CD4-positive, alpha-beta T cell treated with Interleukin-12 subunit alpha and Interleukin-12 subunit beta, for 1 hour (primary cell): ENCODE measurements around the gene CYP11A1.

Experiments used
- DNase-seq: peaks from one replicate; pipeline ENCODE4 v3.0.0-alpha.2; 2020

CYP11A1 gene

DNA sequence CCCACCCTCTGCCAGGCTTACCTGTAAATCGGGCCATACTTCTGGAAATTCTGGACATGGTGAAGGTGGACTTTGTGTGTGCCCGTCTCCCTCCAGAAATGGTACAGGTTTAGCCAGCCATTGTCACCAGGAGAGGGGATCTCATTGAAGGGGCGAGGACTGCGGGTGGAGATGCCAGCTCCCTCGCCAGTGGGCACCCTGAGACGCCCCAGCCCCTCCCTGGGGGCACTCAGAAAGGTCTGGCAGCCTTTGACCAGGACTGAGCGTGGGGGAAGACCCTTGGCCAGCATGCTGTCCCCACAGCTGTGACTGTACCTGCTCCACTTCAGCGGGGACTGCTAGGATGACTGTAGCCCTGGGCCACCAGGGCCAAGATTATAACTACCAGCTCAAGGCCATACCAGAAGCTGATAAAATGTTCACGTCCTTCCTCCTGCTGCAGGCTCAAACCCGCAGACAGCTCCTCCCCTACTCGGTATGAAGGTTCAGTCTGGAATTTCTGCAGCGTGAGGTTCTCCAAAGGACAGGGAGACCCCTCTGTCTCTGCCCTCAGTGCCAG, at the start of gene CYP11A1:
Gene CYP11A1 (minus strand): TSS at position 351 of the 559 bp plus-strand sequence. CDS start 61 bp downstream, at position 290.
- no peak for DNase-seq

DNA sequence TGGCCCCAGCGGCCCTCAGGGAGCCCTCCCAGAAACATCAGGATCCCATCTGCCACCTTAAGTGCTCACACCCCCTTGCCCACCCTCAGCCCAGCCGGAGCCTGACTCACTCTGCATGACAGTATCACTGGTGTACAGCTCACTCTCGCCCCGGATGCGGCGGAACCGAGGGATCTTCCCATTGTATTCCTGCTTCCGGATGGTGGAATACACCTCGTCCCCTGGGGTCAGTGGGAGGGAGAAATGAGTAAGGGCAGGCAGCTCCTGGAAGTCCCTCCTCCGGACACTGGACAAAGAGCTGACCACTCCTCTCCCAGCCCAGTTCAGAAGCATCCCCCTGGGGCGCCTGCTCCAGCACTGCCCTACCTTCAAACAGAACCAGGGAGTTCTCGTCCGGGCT, 49.8 kb upstream of the CYP11A1 start:
- no peak for DNase-seq

DNA sequence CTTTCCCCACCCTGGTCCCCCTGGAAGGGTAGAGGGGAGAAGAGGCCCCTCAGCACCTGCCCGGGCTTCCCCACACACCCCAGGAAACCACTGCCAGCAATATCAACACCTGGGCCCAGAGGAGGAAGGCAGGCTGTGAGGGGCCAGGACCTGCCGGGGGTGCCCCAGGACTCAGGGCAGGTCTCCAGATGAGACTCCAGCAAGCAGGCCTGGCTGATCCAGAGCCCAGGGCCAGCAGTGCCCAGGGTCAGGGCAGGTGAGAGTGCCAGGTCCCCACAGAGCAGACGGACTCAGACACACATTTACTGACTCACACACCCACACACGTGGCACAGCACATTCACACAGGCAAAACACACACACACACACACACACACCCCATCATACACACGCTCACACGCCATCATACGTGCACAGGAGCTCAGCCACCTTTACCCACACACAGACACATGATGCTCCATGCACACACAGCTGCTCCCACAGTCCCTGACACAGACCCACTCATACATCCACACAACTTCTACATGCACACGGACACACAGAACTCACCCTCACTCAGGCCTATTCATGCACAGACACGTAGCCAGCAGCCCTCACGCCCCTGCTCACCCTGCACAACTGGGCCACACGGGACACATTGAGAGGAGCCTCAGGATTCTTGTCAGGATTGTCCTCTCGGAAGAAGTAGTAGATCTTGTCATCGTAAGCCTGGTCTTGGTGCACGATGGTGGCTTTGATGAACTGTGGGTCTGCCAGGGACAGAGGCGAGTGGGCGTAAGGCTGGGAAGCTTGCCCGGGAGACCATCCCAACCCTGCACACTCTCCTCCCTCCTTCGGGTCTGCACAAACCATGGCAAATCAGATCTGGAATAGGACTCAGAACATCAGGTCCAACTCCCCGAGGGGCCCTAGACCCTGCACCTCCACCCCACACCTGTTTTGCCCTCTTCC, 48.8 kb upstream of the CYP11A1 start:
- no peak for DNase-seq

DNA sequence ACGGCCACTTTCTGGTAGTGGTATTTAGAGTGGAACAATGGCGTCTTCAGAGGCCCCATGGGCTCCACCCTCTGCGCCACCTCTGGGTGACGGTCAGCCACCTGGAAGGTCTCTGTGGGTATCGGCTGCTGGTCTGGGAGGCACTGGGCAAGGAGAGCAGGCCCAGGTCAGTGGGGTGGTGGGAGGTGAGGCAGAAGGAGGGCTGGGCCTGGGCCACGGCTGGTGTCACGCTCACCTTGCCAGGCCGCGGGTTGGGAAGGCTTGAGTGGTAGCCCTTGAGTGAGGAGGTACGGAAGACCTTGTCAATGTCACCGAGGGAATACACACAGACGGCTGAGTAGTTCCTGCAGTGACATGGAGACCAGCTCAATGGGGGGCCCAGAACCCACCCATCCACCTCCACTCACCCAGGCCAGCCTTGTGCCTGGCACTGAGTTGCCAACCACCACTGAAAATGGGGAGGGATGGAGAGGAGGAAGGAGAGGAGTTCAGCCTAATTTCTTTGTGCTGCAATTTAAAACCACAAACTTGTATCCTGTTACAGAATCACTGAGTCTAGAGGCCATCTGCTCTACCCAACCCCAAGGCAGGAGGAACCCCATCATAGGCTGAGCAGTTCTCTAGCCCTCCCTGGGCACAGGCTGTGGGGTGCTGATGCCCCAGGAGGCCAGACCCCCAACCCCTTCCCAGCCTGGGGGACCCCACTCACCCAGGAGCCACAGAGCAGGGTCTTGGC, 47.3 kb upstream of the CYP11A1 start:
- no peak for DNase-seq

DNA sequence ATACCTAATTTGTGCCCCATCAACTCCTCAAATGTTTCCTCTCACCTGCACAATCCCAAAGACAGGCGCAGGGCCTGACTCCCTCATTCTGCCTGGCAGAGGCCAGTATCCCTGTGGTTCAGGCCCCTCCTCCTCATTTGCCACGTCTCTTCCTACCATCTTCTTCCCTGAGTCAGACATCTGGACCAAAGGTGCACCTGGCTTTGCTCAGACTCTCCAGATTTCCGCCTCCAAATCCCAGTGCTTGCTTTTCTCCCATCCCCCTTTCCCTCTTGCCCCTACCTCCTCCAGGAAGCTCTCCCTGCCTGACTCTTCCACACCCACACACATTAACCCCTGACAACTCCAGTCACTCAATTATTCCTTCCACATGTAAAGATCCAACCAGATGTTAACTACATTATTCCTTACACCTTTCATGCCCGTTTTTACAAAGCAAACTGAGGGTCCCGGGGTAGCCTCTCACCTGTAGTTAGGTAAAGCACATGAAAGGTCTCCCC, 46.7 kb upstream of the CYP11A1 start:
- no peak for DNase-seq

DNA sequence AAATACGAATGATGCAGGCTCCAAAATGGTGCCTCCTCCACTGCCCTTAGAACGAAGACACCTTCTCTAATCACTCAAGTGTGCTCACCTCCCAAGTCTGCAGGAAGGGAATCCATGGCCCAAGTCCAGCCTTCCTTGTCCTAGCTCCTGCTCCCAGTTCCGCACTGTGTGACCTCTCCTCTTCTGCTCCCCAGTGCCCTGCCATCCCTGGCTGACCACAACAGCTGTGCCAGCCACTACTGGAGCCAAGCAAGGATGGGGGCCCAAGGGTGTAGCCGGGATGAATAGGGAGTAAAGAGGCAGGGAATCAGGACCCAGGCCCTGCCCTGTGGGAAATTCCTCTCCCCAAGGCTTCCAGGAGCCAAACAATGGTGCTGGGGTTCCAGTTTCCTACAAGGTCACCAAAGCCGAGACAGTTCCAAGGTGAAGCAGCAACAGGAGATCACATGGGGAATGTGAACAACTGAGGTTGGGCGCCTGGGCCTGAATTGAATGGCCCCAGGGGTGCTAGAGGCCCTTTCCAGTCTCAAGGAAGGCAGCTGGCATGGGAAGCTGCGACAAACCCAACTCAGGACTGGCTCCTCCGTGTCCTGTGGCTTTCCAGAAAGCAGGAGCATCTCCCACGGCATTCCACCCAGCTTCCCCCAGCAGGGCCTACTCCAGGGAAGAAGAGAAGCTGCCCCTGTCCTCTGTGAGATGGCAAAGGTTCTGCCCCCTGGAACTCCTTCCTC, 46.1 kb upstream of the CYP11A1 start:
- DNase-seq: no peak

DNA sequence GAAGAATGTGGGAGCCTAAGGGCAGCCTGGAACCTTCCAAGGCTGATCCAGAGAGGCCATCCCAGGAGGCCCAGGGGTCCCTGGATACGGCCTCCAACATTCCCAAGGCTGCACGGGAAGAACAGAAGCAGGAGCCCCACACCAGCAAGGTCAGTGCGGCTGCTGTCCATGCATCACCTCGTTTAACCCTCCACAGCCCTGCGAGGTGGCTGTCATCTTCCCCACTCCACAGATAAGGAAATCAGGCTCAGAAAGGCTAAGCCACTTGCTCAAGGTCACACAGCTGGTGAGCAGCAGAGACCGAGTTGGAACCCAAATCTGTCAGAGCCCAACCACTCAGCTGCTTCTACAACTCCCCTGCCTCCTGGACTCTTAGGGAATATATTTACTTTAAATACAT, 44.7 kb upstream of the CYP11A1 start:
- DNase-seq: no peak

DNA sequence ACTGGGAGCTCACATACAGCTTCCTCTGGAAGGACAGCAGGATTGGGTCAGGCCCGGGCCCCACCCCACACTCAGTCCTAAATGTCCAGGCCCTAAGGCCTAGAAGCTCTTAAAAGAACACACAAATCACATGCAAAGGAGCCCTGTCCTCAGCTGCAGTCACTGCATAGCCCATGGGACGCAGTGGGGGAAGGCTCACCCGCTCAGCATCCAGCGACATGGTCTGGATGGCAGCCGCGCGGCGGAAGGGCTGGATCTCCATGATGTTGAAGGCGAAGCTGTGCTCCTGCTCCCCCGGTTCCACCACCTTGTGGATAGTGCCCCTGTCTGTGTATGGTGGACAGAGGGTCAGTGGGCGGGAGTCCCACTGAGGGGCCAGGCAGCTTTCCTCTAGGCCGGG, 44.2 kb upstream of the CYP11A1 start:
- no peak for DNase-seq

DNA sequence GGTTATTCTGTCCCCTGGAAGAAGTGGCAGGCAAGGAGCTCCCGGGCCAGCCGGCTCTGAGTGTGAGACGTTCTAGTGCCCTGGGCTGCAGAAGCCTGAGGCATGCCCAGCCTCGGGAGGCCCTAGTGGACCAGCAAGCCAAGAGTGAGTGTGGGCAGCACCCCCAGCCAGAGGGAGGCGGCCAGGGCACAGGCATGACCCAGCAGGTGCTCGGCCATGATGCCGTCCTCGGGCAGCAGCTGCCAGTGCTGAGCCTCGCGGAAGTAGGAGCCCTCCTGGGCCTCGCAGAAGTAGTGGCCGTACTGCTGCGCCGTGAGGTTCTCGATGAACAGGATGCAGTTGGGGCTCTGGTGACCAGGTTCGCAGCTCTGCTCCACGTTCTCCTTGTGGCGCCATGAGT, 43.1 kb upstream of the CYP11A1 start:
- DNase-seq: no peak

DNA sequence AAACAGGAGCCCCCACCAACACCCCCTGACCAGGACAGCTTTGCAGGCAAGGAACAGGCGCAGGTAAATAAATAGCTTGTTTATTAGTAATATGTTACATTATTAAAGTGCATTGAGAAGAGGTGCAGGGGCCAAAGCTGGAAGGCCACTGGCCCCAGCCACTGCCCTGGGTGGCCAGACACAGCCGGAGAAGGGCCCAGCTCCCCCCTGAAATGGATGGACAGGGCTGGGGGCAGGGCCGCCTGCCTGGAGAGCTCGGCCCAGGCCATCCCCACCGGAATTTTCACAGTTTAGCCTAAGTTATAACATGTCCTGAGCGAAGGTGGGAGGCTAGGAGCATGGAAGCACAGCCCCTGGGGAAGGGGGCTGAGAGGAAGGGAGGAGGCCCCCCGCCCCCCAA, 41.8 kb upstream of the CYP11A1 start:
- DNase-seq: no peak

DNA sequence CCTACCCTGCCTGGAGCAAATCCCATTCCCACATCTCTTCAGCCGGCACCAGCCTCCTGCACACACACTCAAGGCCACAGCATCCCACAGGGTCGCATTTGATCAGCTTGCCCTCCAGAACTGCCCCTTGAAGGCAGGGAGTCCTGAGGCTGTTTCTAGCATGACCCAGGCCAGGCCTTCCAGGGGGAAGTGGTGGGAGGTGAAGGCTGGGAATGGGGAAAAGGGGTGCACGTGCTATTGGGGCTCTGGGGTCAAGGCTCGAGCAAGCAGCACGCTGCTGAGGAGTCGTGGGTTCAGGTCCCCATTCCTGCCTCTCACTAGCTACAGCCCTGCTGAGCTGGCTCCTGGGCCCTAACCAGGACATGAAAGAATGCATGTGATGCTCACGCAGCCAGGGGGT, 41.4 kb upstream of the CYP11A1 start:
- no peak for DNase-seq

DNA sequence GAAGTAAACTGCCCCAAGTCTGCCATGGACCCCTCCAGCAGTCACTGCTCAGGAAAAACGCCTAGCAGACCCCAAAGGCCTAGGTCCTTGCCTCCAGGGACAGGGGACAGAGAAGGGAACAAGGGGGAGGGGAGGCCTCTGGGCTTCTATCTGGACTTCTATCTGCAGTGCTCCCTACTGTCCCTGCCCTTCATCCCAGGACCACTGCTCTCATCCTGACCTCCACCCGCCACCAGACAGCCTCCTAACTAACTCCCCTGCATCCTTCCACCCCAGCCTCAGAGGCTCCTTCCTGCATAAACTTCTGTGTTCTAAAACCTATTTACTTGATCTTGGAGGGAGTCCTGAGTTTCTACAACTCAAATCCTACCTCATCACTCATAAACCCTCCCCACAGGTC, 40.9 kb upstream of the CYP11A1 start:
- DNase-seq: no peak

DNA sequence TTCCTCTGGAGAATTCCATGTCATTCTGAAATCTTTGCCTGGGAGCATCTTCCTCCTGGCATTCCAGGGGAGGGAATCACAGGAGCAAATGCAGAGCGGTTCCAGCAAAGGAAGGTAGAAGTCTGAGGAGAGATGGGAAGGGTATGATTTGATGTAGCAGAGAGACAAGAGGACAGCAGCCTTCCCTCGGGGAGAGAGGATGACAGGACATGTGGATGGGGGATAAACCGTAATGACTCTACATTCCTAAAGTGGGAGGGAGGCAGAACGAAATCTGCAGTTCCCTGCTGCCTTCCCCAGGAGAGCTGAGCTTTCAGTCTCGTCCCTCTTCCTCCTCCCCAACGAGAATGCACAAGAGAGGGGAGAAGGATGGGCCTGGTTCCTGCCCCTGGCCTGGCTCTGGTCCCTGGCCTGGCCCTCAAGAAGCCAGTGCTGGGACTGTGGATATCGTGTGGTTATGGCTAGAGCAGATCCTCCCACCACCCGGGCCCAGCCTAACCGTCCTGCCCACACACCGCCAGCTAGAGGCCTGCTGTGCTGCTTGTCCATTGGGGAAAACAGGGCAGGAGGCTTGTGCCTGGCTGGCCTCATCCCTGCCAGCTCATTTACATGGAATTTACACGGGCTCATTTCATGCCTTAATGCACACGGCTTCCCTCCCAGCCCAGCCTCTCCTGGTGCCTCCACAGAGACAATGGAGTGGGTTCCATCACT, 39.7 kb upstream of the CYP11A1 start:
- no peak for DNase-seq

DNA sequence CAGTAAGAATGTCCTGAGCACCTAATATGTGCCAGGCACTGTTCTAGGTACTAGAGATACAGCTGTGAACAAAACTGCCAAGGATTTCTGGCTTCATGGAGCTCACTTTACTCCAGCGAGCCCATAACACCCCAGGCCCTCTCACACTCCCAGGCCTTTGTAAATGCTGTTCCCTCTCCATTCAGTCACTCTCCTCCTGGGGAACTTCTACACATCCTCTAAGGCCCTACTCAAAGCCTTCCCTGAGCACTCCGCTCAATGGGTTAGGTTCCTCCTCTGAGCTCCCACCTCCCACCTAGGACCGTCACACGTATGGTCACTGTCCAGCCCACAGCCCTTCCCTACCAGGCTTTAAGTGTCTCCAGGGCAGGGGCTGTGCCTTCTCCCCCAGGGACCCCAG, 39.1 kb upstream of the CYP11A1 start:
- no peak for DNase-seq

DNA sequence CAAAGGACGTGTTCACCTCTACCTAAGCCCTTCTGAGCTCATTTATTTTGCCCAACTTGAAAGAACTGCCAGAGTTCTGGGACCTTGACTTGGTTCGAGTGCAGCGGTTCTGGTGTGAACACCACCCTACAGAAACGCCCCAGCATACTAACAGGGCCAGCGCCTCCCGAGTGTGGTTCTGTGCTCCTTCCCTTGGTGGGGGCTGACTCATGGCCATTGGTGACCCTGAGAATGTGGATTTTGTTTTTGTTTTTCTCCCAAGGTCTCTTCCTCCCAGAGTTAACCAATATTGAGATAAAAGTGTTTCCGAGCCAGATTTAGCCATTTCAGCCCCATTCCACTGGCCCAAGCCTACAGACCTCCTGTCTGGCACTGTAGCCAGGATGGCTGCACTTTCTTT, 38.4 kb upstream of the CYP11A1 start:
- DNase-seq: no peak

DNA sequence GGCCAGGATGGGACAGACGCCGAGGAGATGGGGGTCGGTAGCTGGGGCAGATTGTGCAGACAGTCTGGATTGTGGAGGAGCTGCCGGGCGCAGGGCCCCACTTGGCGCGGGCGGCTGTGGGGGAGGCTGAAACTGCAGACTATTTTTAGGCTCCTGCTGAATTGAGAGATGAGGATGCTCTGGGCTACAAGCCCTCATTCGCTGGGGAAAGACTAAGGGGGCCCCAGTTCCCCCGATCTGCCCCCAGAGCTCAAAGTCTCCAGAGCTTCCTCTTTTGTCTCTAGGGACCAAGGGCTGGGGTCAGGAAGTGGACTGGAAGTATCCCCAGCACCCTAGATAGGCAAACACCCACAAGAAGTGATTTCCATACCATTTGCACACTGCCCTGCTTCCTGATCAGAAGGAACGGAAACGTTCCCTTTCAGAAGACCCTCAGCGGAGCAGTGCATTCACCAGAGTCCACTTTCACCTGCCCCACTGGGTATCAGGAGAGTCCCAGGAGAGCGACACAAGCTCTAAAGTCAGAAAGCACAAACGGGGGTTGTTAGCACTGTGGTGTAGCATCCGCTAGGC, 36.6 kb upstream of the CYP11A1 start:
- DNase-seq: no peak

DNA sequence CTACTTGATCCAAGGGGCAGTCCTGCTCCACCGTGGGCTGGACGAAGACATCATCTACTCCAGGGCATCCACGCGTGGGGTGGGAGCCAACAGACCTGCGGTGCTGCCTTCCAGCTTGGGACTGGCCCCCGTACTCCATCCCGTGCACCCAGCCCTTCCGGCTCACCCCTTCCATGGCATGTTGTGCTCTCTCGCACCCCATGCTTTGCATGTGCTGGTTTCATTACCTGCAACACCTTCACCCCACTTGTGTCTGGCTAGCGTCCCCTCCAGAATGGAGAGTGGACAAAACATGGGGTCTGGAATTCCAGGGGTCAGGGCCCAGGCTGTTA, 36.1 kb upstream of the CYP11A1 start:
- DNase-seq: no peak

DNA sequence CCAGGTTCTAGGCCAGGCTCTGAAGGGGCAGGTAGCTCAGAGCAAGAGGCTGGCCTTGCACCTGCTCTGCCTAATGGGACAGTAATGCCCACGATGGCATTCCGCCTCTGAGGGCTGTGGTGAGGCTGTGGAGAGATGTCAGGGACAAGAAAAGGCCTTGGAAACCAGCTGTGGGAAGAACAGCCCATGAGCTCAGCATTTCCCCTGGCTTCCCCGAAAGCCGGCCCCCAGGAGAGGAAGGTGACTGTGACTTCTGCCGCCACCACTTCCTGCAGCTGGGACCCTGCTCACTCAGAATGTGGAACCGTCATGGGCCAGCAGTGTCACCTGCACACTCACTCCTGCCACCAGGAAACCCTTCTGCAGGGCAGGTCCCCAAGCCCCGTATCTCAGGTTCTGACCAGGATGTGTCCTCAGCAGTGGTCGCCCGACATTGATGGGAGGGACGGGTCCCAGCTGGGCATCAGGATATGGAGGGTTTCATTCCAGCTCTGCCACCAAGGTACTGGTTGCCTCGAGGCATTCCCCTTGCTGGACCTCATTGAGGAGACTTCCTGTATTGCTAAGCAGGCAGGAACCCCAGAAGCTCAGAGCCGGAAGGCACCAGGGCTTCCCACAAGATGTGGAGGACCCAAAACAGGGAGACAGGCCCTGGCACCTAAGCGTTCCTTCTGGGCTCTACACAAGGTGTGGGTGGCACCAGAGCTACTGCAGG, 35.6 kb upstream of the CYP11A1 start:
- peak; percentile 39 for DNase-seq

DNA sequence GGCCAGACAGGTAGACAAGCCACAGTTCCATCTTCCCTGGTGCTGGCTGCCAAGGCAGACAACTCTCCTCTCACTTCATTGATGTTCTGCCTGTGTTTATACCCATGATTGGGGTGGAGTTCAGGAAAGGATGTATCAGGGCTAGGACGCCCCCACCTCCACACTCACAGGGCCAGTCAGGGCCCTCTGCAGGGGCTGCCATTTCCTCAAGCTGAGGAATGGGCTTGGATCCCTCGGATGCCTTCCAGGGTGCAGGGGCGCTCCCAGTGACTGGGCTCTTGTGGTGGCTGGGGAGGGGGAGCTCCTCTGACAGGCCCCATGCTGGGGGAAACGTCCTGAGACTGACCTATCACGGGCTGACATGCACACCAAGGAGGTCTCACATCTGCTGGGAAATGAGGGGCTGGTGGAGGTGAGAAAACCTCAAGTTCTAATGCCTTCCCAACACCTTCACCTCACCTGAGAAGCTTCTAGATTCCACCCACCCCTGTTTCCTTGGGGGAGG, 34.9 kb upstream of the CYP11A1 start:
- no peak for DNase-seq

DNA sequence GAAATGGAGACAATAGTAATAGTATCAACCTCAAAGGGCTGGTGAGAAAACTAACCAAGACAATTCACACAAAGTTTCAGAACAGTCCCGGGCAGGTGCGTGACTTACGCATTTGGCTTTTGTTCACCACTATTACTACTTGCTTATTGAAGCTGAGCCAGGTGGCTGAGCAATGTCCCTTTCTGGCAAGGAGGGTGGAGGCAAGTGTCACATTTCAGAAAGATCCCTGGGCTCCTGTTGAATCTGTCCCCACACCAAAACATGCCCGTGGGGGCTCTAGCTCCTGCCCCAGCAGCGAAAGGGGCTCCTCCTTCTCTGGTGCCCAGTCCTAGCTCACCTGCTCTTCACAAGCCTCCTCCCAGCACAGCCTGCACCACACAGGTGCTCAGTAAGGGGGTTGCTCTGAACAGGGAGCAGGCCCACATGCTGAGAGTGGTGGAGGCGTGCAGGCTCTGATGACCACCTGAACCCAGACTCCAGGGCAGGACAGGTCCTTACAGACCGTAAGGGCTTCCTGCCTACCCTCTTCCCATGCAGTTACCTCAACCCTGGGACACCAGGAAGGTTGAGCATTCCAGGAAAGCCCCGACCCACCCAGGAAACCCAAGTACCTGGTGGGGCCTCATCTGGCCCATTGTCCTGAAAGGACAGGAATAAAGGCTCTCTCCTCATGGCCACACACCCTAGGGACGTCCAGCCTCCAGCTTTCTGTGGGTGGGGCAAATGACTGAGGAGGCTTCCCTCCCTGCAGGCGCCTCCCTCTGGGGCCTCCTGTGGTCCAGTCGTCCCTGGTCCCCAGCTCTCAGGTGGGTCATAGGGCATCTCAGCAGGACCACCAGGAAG, 33.7 kb upstream of the CYP11A1 start:
- no peak for DNase-seq
